H1 (cell line): Measurements from ENCODE around the gene NUBP2. TPM values are rescaled to one million over a fixed set of nuclear protein-coding genes. Genes with fewer than 3 reads are reported as not detected.

Experiments used
- CTCF ChIA-PET: fragments of 300-600 bp; sonication (Branson Sonifier 250); formaldehyde crosslinking; loops from one replicate; lab custom pipeline; 2021; ENCODE audit not compliant: partially characterized antibody; lab: Charles Lee
- POLR2A ChIA-PET: fragments of 300-600 bp; sonication (Branson Sonifier 250); formaldehyde crosslinking; loops from one replicate; lab custom pipeline; 2021; ENCODE audit warnings: inconsistent platforms; ENCODE audit not compliant: partially characterized antibody; lab: Charles Lee
- DNase-seq, 2 experiments: peaks; one replicate each; pipeline versions ENCODE4 v3.0.0 to v3.0.0-alpha.2; 2010 to 2022; ENCODE audit warnings: low spot score in 2 of 2, low read depth in 1 of 2, mixed read lengths in 1 of 2
- FAIRE-seq: peaks from 2 replicates; lab custom pipeline; 2011; peaks lifted over from hg19 to GRCh38; lab: Jason Lieb, UNC
- H2AFZ ChIP-seq: 2 replicates; pipeline ENCODE4 v1.8.1; 2012; ENCODE audit warnings: low read length, inconsistent platforms
- H2AK5ac ChIP-seq: 2 replicates; pipeline ENCODE4 v1.6.1; 2013; ENCODE audit warnings: low read depth, low read length
- H2BK120ac ChIP-seq: replicated peaks from 2 replicates; pipeline ENCODE3; 2013; ENCODE audit warnings: low read depth, low read length, inconsistent platforms
- H2BK12ac ChIP-seq: 2 replicates; pipeline ENCODE4 v1.6.1; 2013; ENCODE audit warnings: low read depth, low read length
- H2BK15ac ChIP-seq: 2 replicates; pipeline ENCODE4 v1.6.1; 2013; ENCODE audit warnings: low read length
- H2BK20ac ChIP-seq: 2 replicates; pipeline ENCODE4 v1.6.1; 2013; ENCODE audit warnings: low read length
- H2BK5ac ChIP-seq: 2 replicates; pipeline ENCODE4 v1.6.1; 2013; ENCODE audit warnings: low read depth, low read length
- H3K14ac ChIP-seq: 2 replicates; pipeline ENCODE4 v1.6.1; 2013; ENCODE audit warnings: inconsistent platforms; ENCODE audit not compliant: insufficient read length
- H3K18ac ChIP-seq: 2 replicates; pipeline ENCODE4 v1.6.1; 2013; ENCODE audit warnings: low read length; ENCODE audit errors: extremely low read depth
- H3K23ac ChIP-seq: 2 replicates; pipeline ENCODE4 v1.6.1; 2013; ENCODE audit warnings: inconsistent platforms; ENCODE audit not compliant: insufficient read length
- H3K23me2 ChIP-seq: 2 replicates; pipeline ENCODE4 v1.6.1; 2013; ENCODE audit warnings: low read depth, low read length
- H3K27ac ChIP-seq: 2 replicates; pipeline ENCODE4 v1.6.1; 2011; ENCODE audit warnings: low read depth, low read length, inconsistent platforms
- H3K27me3 ChIP-seq, 4 experiments: replicated peaks in 1 of 4; 1 replicate in 1 of 4; 2 replicates in 3 of 4; pipeline versions ENCODE4 v1.6.1 to v1.8.1; 2011 to 2013; ENCODE audit warnings: low read length in 3 of 4, mild to moderate bottlenecking in 3 of 4, inconsistent platforms in 2 of 4, mixed read lengths in 2 of 4, moderate library complexity in 1 of 4; ENCODE audit not compliant: control insufficient read depth in 3 of 4, insufficient read depth in 3 of 4; ENCODE audit errors: extremely low read depth in 1 of 4
- H3K36me3 ChIP-seq, 4 experiments: 2 replicates each; pipeline versions ENCODE4 v1.6.1 to v1.8.1; 2011 to 2013; ENCODE audit warnings: mild to moderate bottlenecking in 4 of 4, low read length in 3 of 4, moderate library complexity in 2 of 4, control low read depth in 1 of 4, inconsistent platforms in 1 of 4; ENCODE audit not compliant: insufficient read depth in 4 of 4, control insufficient read depth in 2 of 4
- H3K4ac ChIP-seq: replicated peaks from 2 replicates; pipeline ENCODE3; 2013; ENCODE audit warnings: low read length, low read depth, mixed read lengths, inconsistent platforms; ENCODE audit not compliant: insufficient read length
- H3K4me1 ChIP-seq, 4 experiments: replicated peaks in 1 of 4; 1 replicate in 1 of 4; 2 replicates in 3 of 4; pipeline versions ENCODE4 v1.6.1 to v1.8.1; 2011 to 2013; ENCODE audit warnings: low read length in 3 of 4, inconsistent platforms in 2 of 4, mixed read lengths in 1 of 4; ENCODE audit not compliant: insufficient read depth in 4 of 4, control insufficient read depth in 3 of 4
- H3K4me2 ChIP-seq, 2 experiments: 2 replicates each; pipeline versions ENCODE4 v1.6.1 to v1.8.1; 2011 to 2013; ENCODE audit warnings: low read depth in 2 of 2, low read length in 2 of 2, control low read depth in 1 of 2, inconsistent platforms in 1 of 2, mild to moderate bottlenecking in 1 of 2; ENCODE audit not compliant: insufficient read depth in 1 of 2
- H3K4me3 ChIP-seq, 4 experiments: fragments of 200-600, 300-600 bp in 1 of 4; sonication (generic), shearing (Covaris generic), sonication (Bioruptor Twin) in 1 of 4; 2 replicates each; pipeline versions ENCODE4 v1.5.1 to v1.8.1; 2011 to 2016; ENCODE audit warnings: low read length in 4 of 4, low read depth in 3 of 4, control low read depth in 2 of 4, inconsistent platforms in 2 of 4, mild to moderate bottlenecking in 2 of 4, mixed read lengths in 1 of 4, moderate library complexity in 1 of 4; ENCODE audit not compliant: insufficient read depth in 2 of 4; ENCODE audit errors: extremely low read depth in 1 of 4
- H3K56ac ChIP-seq: replicated peaks from 2 replicates; pipeline ENCODE3; 2013; ENCODE audit warnings: low read depth, mild to moderate bottlenecking, mixed read lengths, low read length, inconsistent platforms; ENCODE audit not compliant: insufficient read length
- H3K79me1 ChIP-seq: 2 replicates; pipeline ENCODE4 v1.6.1; 2013; ENCODE audit warnings: low read depth, low read length, control low read depth
- H3K79me2 ChIP-seq, 2 experiments: 2 replicates each; pipeline versions ENCODE4 v1.6.1 to v1.8.1; 2012 to 2013; ENCODE audit warnings: low read length in 2 of 2, mild to moderate bottlenecking in 2 of 2, inconsistent platforms in 1 of 2; ENCODE audit not compliant: insufficient read depth in 2 of 2, control insufficient read depth in 1 of 2
- H3K9ac ChIP-seq, 4 experiments: replicated peaks in 1 of 4; 1 replicate in 1 of 4; 2 replicates in 3 of 4; pipeline versions ENCODE4 v1.6.1 to v1.8.1; 2011 to 2013; ENCODE audit warnings: low read depth in 3 of 4, low read length in 3 of 4, control low read depth in 2 of 4, mild to moderate bottlenecking in 2 of 4, moderate library complexity in 2 of 4, inconsistent platforms in 1 of 4; ENCODE audit errors: extremely low read depth in 1 of 4
- H3K9me3 ChIP-seq, 2 experiments: 2 replicates each; pipeline versions ENCODE4 v1.6.1 to v1.8.1; 2012 to 2013; ENCODE audit warnings: mild to moderate bottlenecking in 2 of 2, moderate library complexity in 2 of 2, control low read depth in 1 of 2, inconsistent platforms in 1 of 2, low read depth in 1 of 2, low read length in 1 of 2, mixed read lengths in 1 of 2; ENCODE audit not compliant: insufficient read depth in 2 of 2
- H4K20me1 ChIP-seq, 2 experiments: replicated peaks in 1 of 2; 2 replicates each; pipeline versions ENCODE3 to v1.8.1; 2011 to 2013; ENCODE audit warnings: inconsistent platforms in 2 of 2, low read length in 2 of 2, mild to moderate bottlenecking in 1 of 2; ENCODE audit not compliant: insufficient read depth in 2 of 2, control insufficient read depth in 1 of 2
- H4K5ac ChIP-seq: 2 replicates; pipeline ENCODE4 v1.6.1; 2013; ENCODE audit warnings: low read length, low read depth, mixed read lengths, inconsistent platforms; ENCODE audit not compliant: insufficient read length
- H4K8ac ChIP-seq: 2 replicates; pipeline ENCODE4 v1.8.0; 2013; ENCODE audit warnings: mild to moderate bottlenecking, moderate library complexity, low read length, inconsistent platforms; ENCODE audit not compliant: insufficient read depth; ENCODE audit errors: extremely low read depth
- H4K91ac ChIP-seq: replicated peaks from 2 replicates; pipeline ENCODE3; 2013; ENCODE audit warnings: low read length, mixed read lengths, inconsistent platforms; ENCODE audit not compliant: insufficient read length
- CREB1 ChIP-seq: IDR thresholded peaks from 2 replicates; pipeline ENCODE4 v1.6.1; 2012; ENCODE audit warnings: inconsistent platforms
- EZH2 ChIP-seq: fragments of 200-600 bp; sonication (generic); IDR thresholded peaks from 2 replicates; pipeline ENCODE4 v1.7.1; 2012; ENCODE audit warnings: low read depth, mild to moderate bottlenecking, moderate library complexity, low read length, inconsistent platforms; ENCODE audit not compliant: severe bottlenecking
- GABPA ChIP-seq: IDR thresholded peaks from 2 replicates; pipeline ENCODE4 v1.6.1; 2011; ENCODE audit warnings: mild to moderate bottlenecking, low read length, moderate library complexity, borderline replicate concordance; ENCODE audit not compliant: insufficient read depth
- POLR2A ChIP-seq, 2 experiments: IDR thresholded peaks; 1 replicate in 1 of 2; 2 replicates in 1 of 2; pipeline ENCODE4 v1.6.1; 2011; ENCODE audit warnings: low read depth in 2 of 2, low read length in 2 of 2, mild to moderate bottlenecking in 2 of 2; ENCODE audit errors: control extremely low read depth in 1 of 2
- SIRT6 ChIP-seq: IDR thresholded peaks from one replicate; pipeline ENCODE4 v1.7.1; 2012; ENCODE audit warnings: low read length, inconsistent platforms
- WGBS, 2 experiments: shearing (Covaris generic) in 1 of 2; methylation state at CpG; one replicate each; pipeline versions ENCODE4 v1.1.6 to v1.1.7; 2013 to 2015; ENCODE audit warnings: low lambda C conversion rate in 2 of 2, mixed read lengths in 2 of 2, inconsistent platforms in 1 of 2, low coverage in 1 of 2, missing lambda C conversion rate in 1 of 2; ENCODE audit not compliant: insufficient replicate concordance in 2 of 2, insufficient coverage in 1 of 2, insufficient read length in 1 of 2; ENCODE audit errors: extremely low coverage in 1 of 2, missing lambda C conversion rate in 1 of 2; 5-methylcytosine and 5-hydroxymethylcytosine counted together
- polyA plus RNA-seq, 7 experiments: library from polyadenylated mRNA; depleted of rRNA in 3 of 7; stranded (reverse) in 5 of 7; unstranded in 2 of 7; fragments of >200 nt in 5 of 7; fragments of 200-250 nt in 2 of 7; gene quantifications; 1 replicate in 5 of 7; 2 replicates in 1 of 7; 4 replicates in 1 of 7; pipeline versions ENCODE4 v1.2.1 to v1.2.3, GENCODE V29; 2011 to 2013; ENCODE audit warnings: missing spikeins in 2 of 7, mixed read lengths in 2 of 7
- total RNA-seq: library from RNA; stranded (reverse); fragmentation: NEBNext Ultra II Directional; extraction: Animal tissue kit (Norgen Biotek cat#: 25700); gene quantifications from 2 replicates; pipeline ENCODE4 v1.2.1, GENCODE V29; 2021

NUBP2 gene
- total and polyA plus RNA-seq, 2 of the 8 experiments (the other 6 are each of a cell fraction or from before 2014, with no cell fraction given) = 70.3 to 96.9 TPM

DNA sequence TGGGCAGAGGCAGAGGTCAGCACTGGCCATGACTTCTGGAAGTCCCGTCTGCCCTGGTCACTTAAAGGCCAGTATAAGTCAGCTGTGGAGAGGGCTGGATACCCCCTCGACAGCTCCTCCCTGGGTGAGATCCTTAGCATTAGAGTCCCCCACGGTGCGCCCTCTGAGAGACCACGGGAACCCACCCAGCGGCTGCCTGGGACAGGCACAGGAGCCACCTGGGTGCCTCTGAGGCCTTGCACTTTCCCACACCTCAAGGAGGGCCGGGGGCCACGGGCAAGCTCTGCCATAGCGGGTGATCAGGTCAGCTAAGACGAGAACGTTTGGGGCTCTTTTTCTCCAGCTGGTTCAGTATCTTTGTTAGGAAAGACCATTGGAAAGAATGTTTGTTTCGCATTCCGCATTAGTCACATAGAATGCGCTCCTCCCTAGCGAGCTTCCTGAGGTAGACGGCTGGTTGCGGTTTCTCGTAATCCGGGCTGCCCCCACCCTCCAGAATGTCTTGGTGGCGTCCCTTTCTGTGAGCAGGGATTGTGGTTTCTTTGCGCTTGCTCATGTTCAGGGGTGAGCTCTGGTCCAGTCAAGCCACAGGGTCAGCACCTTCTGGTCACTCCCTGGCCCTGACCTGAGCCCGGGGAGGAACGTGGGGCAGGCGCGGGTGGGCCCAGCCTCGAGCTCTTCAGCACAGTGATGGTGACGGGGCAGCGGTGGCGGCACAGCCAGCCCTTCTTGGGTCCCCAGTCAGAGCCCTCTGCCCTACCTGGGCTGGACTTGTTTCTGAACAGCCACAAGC, 36.7 kb upstream of the NUBP2 start:
- H3K27me3 ChIP-seq = no peaks in the 10 kb centered on the region
- WGBS, 2 experiments = 88% methylated on average over 29 of the region's 29 CpGs; no CpG with 5 or more reads in 1 of the 2 experiments
- no peak overlapping the region for H2BK15ac ChIP-seq
- DNase-seq (no peak), FAIRE-seq (no peak)
- H2AK5ac ChIP-seq = no peak overlapping the region
- no peaks in the 10 kb centered on the region for H3K23me2 ChIP-seq
- no peak overlapping the region for H2BK20ac ChIP-seq
- TF ChIP-seq SIRT6 (no peak), GABPA (no peak), EZH2 (no peak), CREB1 (no peak), POLR2A (IDR thresholded peaks at IDR 0.05; ENCODE audit: control extremely low read depth in 1 of 2, low read depth in 2 of 2, low read length in 2 of 2) (no peak)
- no peak overlapping the region for H3K27ac ChIP-seq
- H4K5ac ChIP-seq = no peak overlapping the region
- no peak overlapping the region for H3K9ac ChIP-seq
- no peak overlapping the region for H3K14ac ChIP-seq
- no peak overlapping the region for H2BK5ac ChIP-seq
- no peak overlapping the region for H2AFZ ChIP-seq
- ChIA-PET POLR2A (interaction anchor here (0.7 to 5.5 kb wide), 5 partner anchors 9 to 23 kb away, joined by 3 to 18 read pairs (median 4); no protein-coding TSS in a partner anchor), CTCF (interaction anchor here (0.6 to 3.1 kb wide), 5 partner anchors 9 to 191 kb away, joined by 3 to 12 read pairs (median 5); no protein-coding TSS in a partner anchor)
- no peaks in the 10 kb centered on the region for H3K79me1 ChIP-seq
- no peak overlapping the region for H3K23ac ChIP-seq
- H3K36me3 ChIP-seq = peaks cover 0 to 12% (median 2%) of the 10 kb centered on the region in 4 experiments; a peak in 3 of 8 replicates
- H4K20me1 ChIP-seq = peaks cover 0 to 6% of the 10 kb centered on the region in 2 experiments
- peak overlapping the region; percentile 85 for H4K8ac ChIP-seq
- H3K18ac ChIP-seq = no peak overlapping the region
- H2BK120ac ChIP-seq = no peak overlapping the region
- H3K4ac ChIP-seq = no peak overlapping the region
- no peak overlapping the region for H3K4me3 ChIP-seq
- no peak overlapping the region for H2BK12ac ChIP-seq
- no peaks in the 10 kb centered on the region for H3K79me2 ChIP-seq
- H3K4me1 ChIP-seq = no peaks in the 10 kb centered on the region
- no peaks in the 10 kb centered on the region for H3K9me3 ChIP-seq
- H3K4me2 ChIP-seq = no peak overlapping the region
- no peak overlapping the region for H4K91ac ChIP-seq
- no peak overlapping the region for H3K56ac ChIP-seq
